Suprapubic skin (tissue), 4 donors: ENCODE measurements around the gene PACSIN2.

Source experiments
- CTCF ChIP-seq, 2 donors: fragments of 200-600 bp in 1 of 2; fragments of 450-650 bp in 1 of 2; sonication (generic) in 1 of 2; IDR thresholded peaks; one replicate each; pipeline ENCODE4 v1.5.1; 2016 to 2019; ENCODE audit warnings: antibody characterized with exemption in 2 of 2, mild to moderate bottlenecking in 1 of 2, moderate library complexity in 1 of 2
- EP300 ChIP-seq: sonication (generic); formaldehyde crosslinking; IDR thresholded peaks from one replicate; pipeline ENCODE4 v1.6.1; 2017; ENCODE audit warnings: antibody characterized with exemption
- POLR2A ChIP-seq, 2 donors: fragments of 450-650 bp; IDR thresholded peaks; one replicate each; pipeline ENCODE4 v1.6.1; 2017; ENCODE audit warnings: antibody characterized with exemption in 2 of 2, mild to moderate bottlenecking in 2 of 2, moderate library complexity in 2 of 2
- POLR2AphosphoS5 ChIP-seq, 3 donors: sonication (generic); formaldehyde crosslinking; IDR thresholded peaks; one replicate each; pipeline ENCODE4 v1.6.1; 2017; ENCODE audit warnings: antibody characterized with exemption in 3 of 3

GRCh38 chr22:43012390-43012789 lies 2.6 kb downstream of the PACSIN2 start:
- no peak for TF ChIP-seq CTCF (IDR thresholded peaks at IDR 0.05)
- no peak for TF ChIP-seq POLR2AphosphoS5 (IDR thresholded peaks at IDR 0.05)
- TF ChIP-seq POLR2A (IDR thresholded peaks at IDR 0.05) = no peak
- no peak for TF ChIP-seq EP300
